H7 (cell line): Measurements from ENCODE around the gene SLC15A1. TPM values are rescaled to one million over a fixed set of nuclear protein-coding genes. Genes with fewer than 3 reads are reported as not detected.

Experiments
- total RNA-seq: library from RNA; depleted of rRNA; stranded (reverse); fragments of >200 nt; shearing (Covaris generic); gene quantifications from 2 replicates; pipeline ENCODE4 v1.2.3, GENCODE V29; 2014; rRNA removed

The SLC15A1 gene
- total RNA-seq, 1 experiment from 2014 or later, result 0.62 TPM

Other genes with a start within 250 kb of the SLC15A1 start
- gene STK24, start 175.6 kb downstream of the SLC15A1 start, total RNA-seq, result 107 and 131 TPM in 2 replicates
- 5.1 and 7.7 TPM in 2 replicates for gene DOCK9, start 225.4 kb upstream of the SLC15A1 start, total RNA-seq